Activated T-helper 2 cell treated with anti-CD3 and anti-CD28 coated beads, Interferon-gamma antibody, Interleukin-2, Interleukin-4, amounts not matched to agents 10 μg/mL and 5 μg/mL and 100 μg/mL, durations not matched to agents 14 hours and 24 hours and 36 hours (primary cell): ENCODE results near the gene PITPNC1. TPM values are rescaled to one million over a fixed set of nuclear protein-coding genes. Genes with fewer than 3 reads are reported as not detected.

Source experiments
- DNase-seq: peaks from one replicate; pipeline ENCODE4 v3.0.0; 2021; ENCODE audit warnings: low spot score
- H3K27ac Mint-ChIP-seq: one replicate; pipeline ENCODE4 v1.8.0; 2021; ENCODE audit warnings: mixed read lengths
- H3K27me3 Mint-ChIP-seq: one replicate; pipeline ENCODE4 v1.8.0; 2021; ENCODE audit warnings: low read depth, mixed read lengths
- H3K36me3 Mint-ChIP-seq: one replicate; pipeline ENCODE4 v1.8.0; 2021; ENCODE audit warnings: low read depth, mixed read lengths
- H3K4me1 Mint-ChIP-seq: one replicate; pipeline ENCODE4 v1.8.0; 2021; ENCODE audit warnings: low read depth, mixed read lengths
- H3K4me3 Mint-ChIP-seq: one replicate; pipeline ENCODE4 v1.8.0; 2021; ENCODE audit warnings: low read depth, mild to moderate bottlenecking, moderate library complexity, mixed read lengths
- H3K9me3 Mint-ChIP-seq: one replicate; pipeline ENCODE4 v1.8.0; 2021; ENCODE audit warnings: mixed read lengths
- intact Hi-C: fragments of 100-400 bp; cut with micrococcal nuclease; formaldehyde crosslinking; loops from one replicate; pipeline ENCODE4 v1.15.1; 2023
- total RNA-seq: library from RNA; stranded (reverse); gene quantifications from 2 replicates; pipeline ENCODE4 v1.2.3, GENCODE V29; 2022

The PITPNC1 gene
- total RNA-seq, 1 donor from 2014 or later = 11.2 TPM

DNA sequence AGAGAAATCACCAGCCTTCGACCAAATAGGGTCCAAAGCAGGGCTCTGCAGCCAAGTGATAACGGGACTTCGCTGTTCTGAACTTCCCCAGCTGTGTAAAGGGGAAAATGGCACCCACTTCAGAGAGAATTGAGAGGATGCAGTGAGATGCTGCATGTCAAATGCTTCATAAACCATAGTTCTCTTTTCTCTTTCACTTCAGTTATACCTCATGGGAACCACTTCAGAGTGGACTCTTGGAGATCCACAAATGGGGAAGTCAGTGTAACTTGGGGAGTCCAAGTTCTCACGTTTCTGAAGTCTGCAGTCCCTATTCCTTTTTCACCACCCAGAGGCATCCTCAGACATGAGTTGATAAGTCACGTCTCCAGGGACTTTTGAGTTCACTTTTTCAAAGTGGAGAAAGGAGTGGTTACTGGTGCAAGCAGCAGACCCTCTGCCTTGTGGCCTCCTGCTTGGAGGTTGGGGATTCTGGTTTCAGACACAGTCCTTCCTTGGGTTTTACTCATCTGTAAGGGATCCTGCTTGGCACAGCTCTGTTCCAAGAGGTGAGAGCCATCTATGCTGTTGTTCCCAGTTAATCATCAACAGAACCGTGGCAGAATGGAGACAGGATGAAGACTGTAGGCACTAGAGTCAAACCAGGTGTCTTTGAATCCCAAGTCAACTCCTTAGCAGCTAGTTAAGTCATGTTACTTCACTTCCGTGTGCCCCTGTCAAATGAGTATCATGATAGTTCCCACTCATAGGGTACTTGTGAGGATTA lies 217.2 kb downstream of the PITPNC1 start:
- no peaks in the 10 kb centered on the region for H3K4me1 Mint-ChIP-seq
- H3K27me3 Mint-ChIP-seq = no peaks in the 10 kb centered on the region
- DNase-seq = no peak
- no peak overlapping the region for H3K4me3 Mint-ChIP-seq
- no peak overlapping the region for H3K27ac Mint-ChIP-seq
- H3K9me3 Mint-ChIP-seq = no peaks in the 10 kb centered on the region
- intact Hi-C loops = no loop called here
- no peaks in the 10 kb centered on the region for H3K36me3 Mint-ChIP-seq

DNA sequence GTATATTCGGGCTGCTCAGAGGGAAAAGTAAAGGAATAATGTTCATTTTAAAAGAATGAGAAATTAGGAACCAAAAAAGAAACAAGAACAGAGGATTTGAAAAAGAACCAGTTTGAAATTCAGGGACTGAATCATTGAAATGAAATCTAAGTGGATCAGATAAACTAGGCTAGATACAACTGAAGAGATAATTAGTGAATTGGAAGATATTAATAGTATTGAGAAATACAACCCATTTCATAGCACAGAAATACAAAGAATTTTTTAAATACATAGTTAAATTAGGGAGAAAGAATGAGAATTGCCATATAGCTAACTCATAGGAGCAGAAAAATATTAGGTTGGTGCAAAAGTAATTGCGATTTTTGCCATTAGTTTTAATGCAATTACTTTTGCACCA lies 223.3 kb downstream of the PITPNC1 start:
- Mint-ChIP-seq H3K36me3 (no peaks in the 10 kb centered on the region), H3K4me3 (no peak overlapping the region), H3K4me1 (no peaks in the 10 kb centered on the region), H3K27me3 (no peaks in the 10 kb centered on the region), H3K9me3 (no peaks in the 10 kb centered on the region), H3K27ac (no peak overlapping the region)
- no peak for DNase-seq
- intact Hi-C loops = no loop called here

DNA sequence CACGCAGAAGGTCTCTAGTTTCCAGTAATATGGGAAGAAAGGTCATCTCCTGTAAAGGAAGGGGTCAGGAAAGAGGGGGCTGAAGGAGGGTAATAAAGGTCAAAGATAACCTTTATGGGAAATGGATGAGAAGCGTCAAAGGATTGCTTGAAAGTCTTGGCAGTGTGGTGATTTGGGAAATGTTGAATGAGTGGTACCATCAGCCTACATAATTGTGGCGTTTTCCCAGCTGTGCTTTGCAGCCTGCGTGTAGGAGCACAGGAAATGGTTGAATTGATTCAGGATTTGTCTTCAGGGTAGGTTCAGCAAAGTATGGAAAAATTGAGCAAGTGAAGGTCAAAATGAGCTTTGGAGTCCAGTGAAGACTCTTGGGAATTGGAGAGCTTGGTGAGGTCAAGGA lies 224.8 kb downstream of the PITPNC1 start:
- intact Hi-C loops = loop anchor here (2.0 kb wide), 1 partner anchor 227 kb away; no protein-coding TSS in a partner anchor
- Mint-ChIP-seq H3K4me3 (no peak overlapping the region), H3K27me3 (no peaks in the 10 kb centered on the region), H3K36me3 (no peaks in the 10 kb centered on the region), H3K9me3 (no peaks in the 10 kb centered on the region), H3K27ac (no peak overlapping the region), H3K4me1 (no peaks in the 10 kb centered on the region)
- no peak for DNase-seq

DNA sequence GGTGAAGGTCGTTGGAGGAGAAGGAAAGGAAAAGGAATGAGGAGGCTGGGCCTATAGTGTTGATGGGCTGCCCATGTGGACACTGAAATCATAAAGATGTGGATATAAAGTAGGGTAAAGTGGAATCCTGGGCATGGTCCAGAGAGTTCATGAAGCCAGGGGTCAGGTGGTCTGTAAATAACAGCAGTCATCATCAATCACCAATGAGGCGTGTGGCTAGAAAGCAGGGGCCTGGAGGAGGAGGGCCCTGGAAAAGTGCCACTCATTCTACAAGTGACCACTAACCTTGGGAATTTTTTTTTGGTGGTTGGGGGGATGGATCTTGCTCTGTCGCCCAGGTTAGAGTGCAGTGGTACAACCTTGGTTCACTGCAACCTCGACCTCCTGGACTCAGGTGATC lies 225.4 kb downstream of the PITPNC1 start:
- no peaks in the 10 kb centered on the region for H3K36me3 Mint-ChIP-seq

DNA sequence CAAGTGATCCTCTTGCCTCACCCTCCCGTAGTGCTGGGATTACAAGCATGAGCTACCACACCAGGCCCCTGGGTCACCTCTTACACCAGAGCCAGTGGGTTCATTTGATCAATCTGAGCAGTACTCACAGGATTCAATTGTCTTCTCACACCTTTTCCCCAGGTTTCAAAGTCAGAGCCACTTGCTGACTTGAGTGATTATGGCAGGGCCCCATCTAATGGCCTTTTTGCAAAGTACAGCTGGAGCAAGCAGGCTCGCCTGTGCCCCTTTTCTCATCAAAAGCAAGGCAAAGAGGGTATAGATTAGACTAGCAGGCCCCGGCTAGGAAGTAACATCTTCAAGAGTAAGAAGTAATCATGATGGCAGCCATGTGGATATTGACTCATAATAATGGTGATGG lies 225.9 kb downstream of the PITPNC1 start:
- Mint-ChIP-seq H3K36me3 (no peaks in the 10 kb centered on the region), H3K4me3 (no peak overlapping the region), H3K9me3 (no peaks in the 10 kb centered on the region), H3K27ac (no peak overlapping the region), H3K4me1 (no peaks in the 10 kb centered on the region), H3K27me3 (no peaks in the 10 kb centered on the region)
- peak; percentile 32 for DNase-seq
- intact Hi-C loops = loop anchor here (2.0 kb wide), 1 partner anchor 228 kb away; no protein-coding TSS in a partner anchor

More for the DNA sequence above, 225.4 kb downstream of the PITPNC1 start:
- Mint-ChIP-seq H3K4me3 (no peak overlapping the region), H3K9me3 (no peaks in the 10 kb centered on the region), H3K4me1 (no peaks in the 10 kb centered on the region), H3K27ac (no peak overlapping the region), H3K27me3 (no peaks in the 10 kb centered on the region)
- no peak for DNase-seq
- intact Hi-C loops = loop anchor here (2.0 kb wide), 1 partner anchor 228 kb away; no protein-coding TSS in a partner anchor

DNA sequence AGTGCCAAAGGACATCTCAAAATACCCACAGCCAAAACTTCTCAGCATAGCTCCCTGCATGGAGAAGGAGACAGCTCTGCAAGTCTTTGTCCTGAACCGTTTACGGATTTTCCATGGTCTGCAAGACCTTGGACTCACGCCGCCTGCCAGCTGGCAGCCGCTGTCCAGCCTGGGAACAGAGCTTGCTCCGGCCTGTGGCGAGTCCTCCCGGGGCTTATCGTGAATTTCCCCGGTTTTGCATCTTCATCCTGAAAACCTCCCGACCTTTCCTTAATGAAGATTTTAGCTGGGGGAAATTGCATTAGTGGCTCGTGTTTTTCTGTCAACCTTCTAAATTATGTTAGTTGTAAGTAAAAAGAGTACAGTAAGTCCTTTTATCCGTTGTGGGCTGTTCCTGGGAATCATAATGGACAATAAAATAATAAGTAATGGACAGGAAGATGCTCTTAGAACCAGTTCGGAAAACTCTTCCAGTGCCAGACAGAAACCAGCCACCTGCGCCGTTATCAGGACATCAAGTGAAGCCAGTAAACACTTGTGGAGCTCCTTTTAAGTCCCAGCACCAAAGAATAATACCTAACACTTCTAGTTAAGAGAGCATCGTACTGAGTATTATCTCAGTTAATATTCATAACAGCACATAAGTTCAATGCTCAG lies 228.3 kb downstream of the PITPNC1 start:
- no peaks in the 10 kb centered on the region for H3K9me3 Mint-ChIP-seq
- H3K27ac Mint-ChIP-seq = no peak overlapping the region
- no peak for DNase-seq
- H3K4me1 Mint-ChIP-seq = no peaks in the 10 kb centered on the region
- H3K4me3 Mint-ChIP-seq = no peak overlapping the region
- no peaks in the 10 kb centered on the region for H3K27me3 Mint-ChIP-seq
- no peaks in the 10 kb centered on the region for H3K36me3 Mint-ChIP-seq
- intact Hi-C loops = no loop called here

DNA sequence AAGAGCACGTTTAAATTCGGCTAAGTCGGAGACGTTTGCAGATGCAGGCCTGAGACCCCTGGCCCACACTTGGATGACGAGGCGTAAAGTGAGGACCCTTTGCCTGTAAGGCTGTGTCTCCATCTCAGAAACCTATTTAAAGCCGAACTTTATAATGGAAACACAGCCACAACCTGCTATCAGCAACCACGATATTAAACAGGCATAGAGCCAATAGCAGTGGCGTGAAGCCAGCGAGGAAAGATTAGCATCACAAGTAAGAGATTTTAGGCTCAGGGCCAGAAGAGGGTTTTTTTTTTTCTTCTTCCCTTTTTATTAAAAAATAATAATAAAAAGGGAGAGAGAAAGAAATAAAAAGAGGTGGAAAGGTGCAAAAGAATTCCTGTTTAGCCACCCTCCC lies 229.4 kb downstream of the PITPNC1 start:
- Mint-ChIP-seq H3K27me3 (no peaks in the 10 kb centered on the region), H3K27ac (no peak overlapping the region), H3K36me3 (no peaks in the 10 kb centered on the region), H3K4me3 (no peak overlapping the region), H3K9me3 (no peaks in the 10 kb centered on the region), H3K4me1 (no peaks in the 10 kb centered on the region)
- intact Hi-C loops = no loop called here
- DNase-seq = no peak

DNA sequence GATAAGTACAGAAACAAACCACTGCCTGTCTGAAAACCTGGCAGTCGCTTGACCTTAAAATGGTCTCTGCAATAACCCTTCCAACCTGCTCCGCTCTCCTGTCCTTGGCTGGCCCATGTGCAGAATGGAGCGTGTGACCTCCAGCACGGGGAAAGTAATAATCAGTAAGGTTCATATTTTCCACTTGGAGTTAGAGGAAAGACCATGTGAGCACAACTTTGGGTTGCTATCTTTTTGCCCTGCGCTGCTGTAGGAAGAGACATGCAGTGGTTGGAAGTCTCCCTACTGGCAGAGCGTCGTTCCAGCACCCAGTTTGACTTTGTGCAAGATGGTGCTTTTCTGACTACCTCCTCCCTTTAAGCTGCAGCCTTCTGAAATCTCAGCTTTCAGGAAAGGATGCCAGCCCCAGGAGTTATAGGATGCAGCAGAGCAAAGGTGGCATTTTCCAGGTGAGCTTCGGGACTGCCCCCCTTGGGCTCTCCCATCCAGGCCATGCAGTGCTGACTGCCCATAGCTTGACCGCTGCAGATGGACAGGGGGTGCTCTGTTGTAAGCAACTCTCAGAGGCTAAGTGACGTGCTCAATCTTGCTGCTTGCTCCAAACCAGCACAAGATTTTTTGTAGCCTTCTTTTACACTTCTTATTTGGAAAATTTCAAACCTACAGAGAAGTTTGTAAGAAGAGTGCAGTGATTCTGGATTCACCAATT lies 230.0 kb downstream of the PITPNC1 start:
- H3K4me1 Mint-ChIP-seq = peaks cover 2% of the 10 kb centered on the region
- H3K27ac Mint-ChIP-seq = no peak overlapping the region
- H3K27me3 Mint-ChIP-seq = no peaks in the 10 kb centered on the region
- DNase-seq = no peak
- H3K4me3 Mint-ChIP-seq = no peak overlapping the region
- H3K36me3 Mint-ChIP-seq = no peaks in the 10 kb centered on the region
- H3K9me3 Mint-ChIP-seq = no peaks in the 10 kb centered on the region
- intact Hi-C loops = no loop called here

DNA sequence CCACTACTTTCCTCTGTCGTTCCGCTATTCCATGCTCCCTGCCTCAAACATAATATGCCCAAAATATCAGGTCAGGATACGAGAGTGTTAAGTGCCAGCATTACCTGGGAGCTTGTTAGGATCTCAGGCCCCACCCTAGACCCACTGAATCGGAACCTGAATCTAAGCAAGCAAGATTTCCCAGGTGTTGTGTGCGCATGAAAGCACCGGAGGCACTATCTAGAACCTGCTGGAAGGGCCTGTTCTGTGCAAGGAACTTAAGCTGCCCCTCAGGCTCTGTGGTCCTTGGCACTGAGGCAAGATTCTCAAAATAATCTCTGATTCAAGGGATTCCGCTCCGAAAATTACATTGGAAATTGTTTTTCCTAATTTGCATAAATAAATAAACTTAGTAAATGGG lies 233.0 kb downstream of the PITPNC1 start:
- DNase-seq = no peak
- Mint-ChIP-seq H3K36me3 (no peaks in the 10 kb centered on the region), H3K4me1 (peaks cover 2% of the 10 kb centered on the region), H3K9me3 (no peaks in the 10 kb centered on the region), H3K27me3 (no peaks in the 10 kb centered on the region), H3K27ac (no peak overlapping the region), H3K4me3 (no peak overlapping the region)
- intact Hi-C loops = no loop called here

DNA sequence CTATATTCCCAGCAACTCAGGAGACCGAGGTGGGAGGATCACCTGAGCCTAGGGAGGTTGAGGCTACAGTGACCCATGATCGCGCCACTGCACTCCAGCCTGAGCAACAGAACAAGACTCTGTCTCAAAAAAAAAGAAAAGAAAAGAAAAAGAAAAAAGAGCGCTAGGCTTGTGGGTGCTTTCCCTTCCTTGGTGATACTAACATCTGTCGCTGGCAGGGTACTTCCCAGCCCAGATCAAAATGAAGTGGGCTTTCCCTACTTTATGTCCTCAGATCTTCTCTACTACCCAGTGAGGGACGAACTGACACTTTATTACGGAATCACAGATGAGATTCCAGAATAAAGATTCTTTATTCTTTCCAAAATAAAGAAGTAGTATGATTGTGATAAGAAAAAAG lies 236.9 kb downstream of the PITPNC1 start:
- Mint-ChIP-seq H3K4me3 (no peak overlapping the region), H3K36me3 (no peaks in the 10 kb centered on the region), H3K4me1 (peaks cover 2% of the 10 kb centered on the region), H3K9me3 (no peaks in the 10 kb centered on the region), H3K27ac (no peak overlapping the region), H3K27me3 (no peaks in the 10 kb centered on the region)
- DNase-seq = no peak
- intact Hi-C loops = no loop called here

DNA sequence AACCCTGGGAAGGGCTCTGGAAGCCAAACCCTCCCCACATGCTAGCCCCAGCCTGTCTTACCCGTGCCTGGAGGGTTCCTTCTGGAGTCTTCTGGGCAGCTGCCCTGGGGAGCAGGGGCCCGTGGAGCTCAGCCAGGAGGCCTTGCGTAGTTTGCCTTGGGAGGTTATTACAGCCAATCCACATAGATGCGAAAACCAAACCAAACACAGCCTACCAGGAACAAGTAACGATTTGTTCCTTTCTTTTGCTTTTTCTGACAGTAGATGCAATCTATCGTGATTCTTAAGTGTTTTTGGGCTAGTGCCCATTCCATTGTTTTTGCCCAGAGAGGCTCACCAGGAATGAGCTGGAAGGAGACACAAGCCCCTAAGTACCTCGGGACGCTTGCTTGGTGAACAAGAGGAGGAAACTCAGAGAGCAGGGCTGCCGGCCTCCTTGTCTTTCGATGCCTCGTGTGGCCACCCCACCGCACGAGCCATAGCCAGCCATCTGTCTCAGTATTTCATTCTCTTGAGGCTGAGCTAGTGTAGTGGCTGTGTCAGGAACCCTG lies 238.0 kb downstream of the PITPNC1 start:
- DNase-seq = no peak
- Mint-ChIP-seq H3K36me3 (no peaks in the 10 kb centered on the region), H3K27ac (no peak overlapping the region), H3K9me3 (no peaks in the 10 kb centered on the region), H3K27me3 (no peaks in the 10 kb centered on the region), H3K4me3 (no peak overlapping the region), H3K4me1 (peaks cover 2% of the 10 kb centered on the region)
- intact Hi-C loops = no loop called here

DNA sequence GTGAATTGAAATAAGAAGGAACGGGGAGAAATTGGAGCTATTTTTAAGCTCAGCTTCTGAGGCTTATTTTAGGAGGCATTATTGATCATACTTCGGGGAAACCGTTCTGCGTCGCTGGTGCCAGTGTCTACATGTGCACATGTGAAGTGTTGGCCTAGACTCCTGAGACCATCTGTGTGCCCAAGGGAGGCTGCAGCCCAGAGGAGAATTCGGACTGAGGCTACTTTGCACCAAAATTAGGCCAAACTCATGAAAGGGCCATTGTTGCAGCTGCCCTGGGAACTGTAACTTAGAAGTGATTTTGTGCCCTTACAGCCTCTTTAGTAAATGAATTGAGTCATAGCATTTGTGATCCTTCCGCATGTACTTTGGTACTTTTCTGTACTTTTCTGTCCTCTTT lies 238.7 kb downstream of the PITPNC1 start:
- intact Hi-C loops = no loop called here
- H3K9me3 Mint-ChIP-seq = no peaks in the 10 kb centered on the region
- H3K36me3 Mint-ChIP-seq = no peaks in the 10 kb centered on the region
- DNase-seq = no peak
- peaks cover 2% of the 10 kb centered on the region for H3K4me1 Mint-ChIP-seq
- no peak overlapping the region for H3K4me3 Mint-ChIP-seq
- H3K27ac Mint-ChIP-seq = no peak overlapping the region
- H3K27me3 Mint-ChIP-seq = no peaks in the 10 kb centered on the region
